ENCODE results near the gene PRKRIP1.
"Not testable (repeated sequence)": the region's sequence is repeated elsewhere in the genome, so short reads cannot be mapped to it uniquely, and the experiment has no call there.

PRKRIP1 gene

DNA sequence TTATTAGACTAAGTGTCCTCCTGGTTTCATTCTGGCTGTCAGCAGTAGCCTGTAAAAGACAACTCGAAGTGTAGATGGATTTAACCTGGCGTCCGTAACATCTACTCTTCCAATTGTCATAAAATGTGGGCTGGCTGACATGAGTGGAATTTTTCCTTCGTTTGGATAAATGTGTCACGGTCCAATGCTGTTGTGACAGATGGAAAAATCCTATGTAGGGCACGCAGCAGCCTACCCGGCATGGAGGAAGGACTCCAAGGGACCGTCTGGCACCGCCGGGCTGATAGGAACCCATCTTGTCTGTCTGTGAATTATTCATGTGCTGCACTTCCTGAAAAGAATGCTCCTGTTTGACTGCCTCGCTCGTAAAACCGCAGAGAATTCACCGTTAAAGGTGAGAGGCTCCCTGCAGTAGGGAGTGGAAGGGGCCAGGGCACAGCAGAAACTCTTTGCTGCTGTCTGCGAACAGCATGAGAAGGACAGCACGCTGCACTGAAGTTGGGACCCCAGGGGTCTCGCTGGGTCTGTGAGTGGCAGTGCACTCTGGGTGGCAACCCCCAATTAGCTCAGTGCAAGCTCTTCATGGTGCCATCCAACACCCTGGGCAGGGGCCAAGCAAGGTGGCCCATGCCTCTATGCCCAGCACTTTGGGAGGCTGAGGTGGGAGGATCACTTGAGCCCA is 35.6 kb downstream of the PRKRIP1 start:
- DNase-seq (ENCODE audit: low read depth in 2 of 2): peak in 1 of 2 donors; percentile 38

DNA sequence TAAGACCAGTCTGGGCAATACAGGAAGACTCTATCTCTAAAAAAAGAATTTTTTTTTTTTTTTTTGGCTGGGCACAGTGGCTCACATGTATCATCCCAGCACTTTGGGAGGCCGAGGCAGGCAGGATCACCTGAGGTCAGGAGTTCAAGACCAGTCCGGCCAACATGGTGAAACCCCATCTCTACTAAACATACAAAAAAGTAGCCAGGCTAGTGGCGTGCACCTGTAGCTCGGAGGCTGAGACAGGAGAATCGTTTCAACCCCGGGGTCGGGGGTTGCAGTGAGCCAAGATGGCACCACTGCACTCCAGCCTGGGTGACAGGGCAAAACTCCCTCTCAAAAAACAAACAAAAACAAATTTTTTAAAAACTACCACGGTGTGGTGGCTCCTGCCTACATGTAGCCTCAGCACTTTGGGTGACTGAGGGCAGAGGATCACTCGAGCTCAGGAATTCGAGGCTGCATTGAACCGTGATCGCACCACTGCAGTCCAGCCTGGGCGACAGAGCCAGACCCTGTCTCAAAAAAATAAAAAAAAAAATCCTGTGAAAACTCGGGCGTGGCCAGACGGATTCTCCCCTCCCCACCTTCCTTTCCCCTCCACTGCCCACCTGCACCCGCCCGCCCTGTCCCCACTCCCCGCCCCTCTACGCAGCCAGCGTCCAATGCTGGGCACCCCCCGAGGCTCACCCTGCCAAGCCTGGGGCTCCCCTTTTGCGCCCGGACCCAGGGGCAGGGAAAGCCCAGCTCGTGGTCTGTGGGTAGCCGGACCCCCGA is 36.5 kb downstream of the PRKRIP1 start:
- DNase-seq (ENCODE audit: low read depth in 2 of 2): no peak

DNA sequence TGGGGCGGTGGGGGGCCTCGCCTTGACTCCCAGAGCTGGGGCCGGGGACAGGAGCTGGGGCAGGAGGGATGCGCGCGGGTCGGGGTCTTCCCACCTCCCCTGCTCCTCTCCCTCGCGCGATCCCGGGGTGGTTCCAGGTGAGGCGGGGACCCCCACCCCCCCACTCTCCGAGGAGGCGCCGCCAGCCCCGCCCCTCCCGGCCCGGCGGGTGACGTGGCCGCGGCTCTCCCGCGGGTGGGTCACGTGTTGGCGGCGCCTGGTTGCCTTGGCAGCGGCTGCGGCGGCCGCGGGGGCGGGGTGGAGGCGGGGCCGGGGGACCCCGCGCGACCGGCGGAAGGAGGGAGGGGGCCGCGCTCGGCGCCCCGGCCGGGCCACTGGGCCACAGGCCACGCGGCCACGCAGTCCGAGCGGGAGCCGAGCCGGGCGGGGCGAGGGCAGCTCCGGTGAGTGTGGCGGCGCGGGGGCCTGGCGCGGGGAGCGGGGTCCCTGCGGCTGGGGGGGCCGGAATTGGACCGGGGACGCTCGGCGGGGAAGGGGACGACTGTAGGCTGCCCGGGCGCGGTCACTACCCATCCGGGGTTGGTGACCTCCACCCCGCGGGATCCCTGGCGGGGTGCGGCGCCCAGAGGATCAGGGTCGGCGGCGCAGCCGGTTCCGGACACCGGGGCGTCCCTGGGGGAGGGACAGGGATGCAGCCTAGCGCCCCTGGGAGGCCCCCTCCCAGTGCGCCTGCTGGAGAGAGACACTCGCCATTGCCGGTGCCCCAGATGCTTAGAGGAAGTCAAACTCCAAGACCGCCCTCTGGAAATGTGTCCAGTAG is 37.3 kb downstream of the PRKRIP1 start, which contains the start of gene ORAI2:
TSS of gene ORAI2 (plus strand) at position 357 of the 820 bp plus-strand sequence. CDS start 5,382 bp downstream, outside the sequence.
- peak; percentile 74 to 83 for DNase-seq (ENCODE audit: low read depth in 2 of 2)

DNA sequence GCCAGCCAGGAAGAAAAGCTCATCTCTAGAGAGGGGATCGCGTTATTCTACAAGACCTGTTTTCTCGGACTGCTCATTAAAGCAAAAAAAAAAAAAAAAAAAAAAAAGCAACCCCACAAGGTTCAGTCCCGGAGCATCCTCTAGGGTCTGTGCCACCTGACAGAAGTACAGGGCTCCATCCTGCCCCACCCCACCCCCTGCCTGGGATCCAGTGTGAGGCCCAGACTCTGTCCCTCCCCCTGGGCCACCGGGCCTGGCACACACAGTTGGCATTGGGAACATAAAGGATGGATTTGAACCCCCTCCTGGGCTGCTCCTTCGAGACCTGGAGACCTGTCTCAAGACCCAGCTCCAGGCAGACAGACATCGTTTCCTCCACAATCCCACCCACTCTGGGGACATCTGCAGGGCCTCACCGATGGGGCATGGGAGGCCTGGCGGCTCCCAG is 37.9 kb downstream of the PRKRIP1 start:
- DNase-seq (ENCODE audit: low read depth in 2 of 2): no peak

DNA sequence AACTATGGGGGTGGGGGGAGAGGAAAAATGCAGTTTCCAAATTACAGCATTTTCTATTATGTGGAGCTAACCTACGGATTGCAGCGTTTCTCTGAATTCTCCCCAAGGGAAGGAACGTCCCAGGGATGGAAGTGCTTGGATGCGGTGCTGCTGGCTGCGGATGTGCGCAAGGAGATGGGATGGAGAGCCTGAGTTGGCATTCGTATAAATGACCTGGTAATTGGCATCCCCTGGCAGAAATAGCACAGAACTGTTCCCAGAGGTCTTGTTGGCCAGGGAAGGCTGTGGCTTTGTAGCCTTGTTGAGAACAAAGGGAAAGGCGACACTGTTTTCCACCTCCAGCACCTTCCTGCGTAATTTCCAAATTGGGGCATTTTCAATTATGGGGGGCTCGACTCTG is 40.0 kb downstream of the PRKRIP1 start:
- no peak for DNase-seq (ENCODE audit: low read depth in 2 of 2)

DNA sequence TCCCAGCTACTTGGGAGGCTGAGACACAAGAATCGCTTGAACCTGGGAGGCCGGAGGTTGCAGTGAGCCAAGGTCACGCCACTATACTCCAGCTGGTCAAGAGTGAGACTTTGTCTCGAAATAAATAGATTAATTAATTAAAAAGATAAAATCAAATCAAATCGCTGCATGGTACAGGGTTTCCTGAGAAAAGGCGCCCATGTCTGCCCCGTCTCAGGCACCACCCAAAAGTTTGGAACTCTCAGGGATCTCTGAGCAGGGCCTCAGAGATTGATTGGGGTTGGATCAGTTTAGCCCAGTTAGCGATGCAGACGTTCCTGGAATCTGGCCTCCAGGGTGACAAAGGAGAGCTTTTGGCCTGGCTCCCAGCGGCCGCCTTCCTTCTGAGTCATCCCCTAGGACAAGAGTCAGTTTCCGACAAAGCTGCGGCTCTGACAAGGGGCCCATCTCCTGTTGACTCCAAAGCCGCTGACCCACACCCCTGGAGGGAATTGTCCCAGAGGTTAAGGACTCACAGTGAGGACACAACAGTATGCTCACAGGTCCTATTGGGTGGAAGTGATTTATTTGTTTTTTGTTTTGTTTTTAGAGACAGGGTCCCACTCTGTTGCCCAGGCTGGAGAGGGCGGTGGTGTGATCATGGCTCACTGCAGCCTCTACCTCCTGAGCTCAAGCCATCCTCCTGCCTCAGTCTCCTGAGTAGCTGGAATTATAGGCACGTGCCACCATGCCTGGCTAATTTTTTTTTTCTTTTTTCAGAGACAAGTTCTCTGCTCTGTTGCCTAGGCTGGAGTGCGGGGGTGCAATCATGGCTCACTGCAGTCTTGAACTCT is 44.0 kb downstream of the PRKRIP1 start:
- DNase-seq (ENCODE audit: low read depth in 2 of 2): no peak

DNA sequence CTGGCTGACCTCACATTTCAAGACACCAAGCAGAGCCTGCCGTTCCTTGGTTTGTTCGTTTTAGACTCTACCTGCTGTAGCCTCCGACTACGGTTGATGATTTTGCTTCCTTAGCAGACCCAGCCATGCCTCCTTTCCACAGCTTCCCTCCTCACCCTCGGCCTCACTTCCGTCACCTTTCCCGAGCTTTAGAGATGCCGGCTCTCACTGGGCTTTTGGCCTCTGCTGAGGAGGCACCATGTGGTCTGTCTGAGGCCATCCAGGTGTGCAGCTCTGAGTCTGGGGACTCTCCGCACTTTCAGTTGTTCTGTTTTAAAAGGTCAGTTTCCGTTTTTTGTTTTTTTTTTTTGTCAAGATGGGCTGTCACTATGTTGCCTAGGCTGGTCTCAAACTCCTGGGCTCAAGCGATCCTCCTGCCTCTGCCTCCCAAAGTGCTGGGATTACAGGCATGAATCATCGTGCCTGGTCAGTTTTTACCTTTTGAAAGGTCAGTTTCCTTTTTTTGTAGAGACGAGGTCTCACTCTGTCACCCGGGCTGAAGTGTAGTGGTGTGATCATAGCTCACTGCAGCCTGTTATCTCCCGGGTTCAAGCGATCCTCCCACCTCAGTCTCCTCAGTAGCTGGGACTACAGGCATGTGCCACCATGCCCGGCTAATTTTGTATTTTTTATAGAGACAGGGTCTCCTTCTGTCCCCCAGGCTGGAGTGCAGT is 49.0 kb downstream of the PRKRIP1 start:
- DNase-seq (ENCODE audit: low read depth in 2 of 2): no peak

DNA sequence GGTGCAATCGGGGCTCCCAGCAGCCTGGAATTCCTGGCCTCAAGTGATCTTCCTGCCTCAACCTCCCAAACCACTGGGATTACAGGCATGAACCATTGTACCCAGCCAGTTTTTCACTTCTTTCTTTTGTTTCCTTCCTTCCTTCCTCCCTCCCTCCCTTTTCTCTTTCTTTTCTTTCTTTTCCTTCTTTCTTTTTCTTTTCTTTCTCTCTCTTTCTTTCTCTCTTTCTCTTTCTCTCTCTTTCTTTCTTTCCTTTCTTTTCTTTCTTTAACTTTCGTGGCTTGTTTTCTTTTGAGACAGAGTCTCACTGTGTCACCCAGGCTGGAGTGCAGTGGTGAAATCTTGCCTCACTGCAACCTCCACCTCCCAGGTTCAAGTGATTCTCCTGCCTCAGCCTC is 49.5 kb downstream of the PRKRIP1 start:
- DNase-seq (ENCODE audit: low read depth in 2 of 2): no peak

DNA sequence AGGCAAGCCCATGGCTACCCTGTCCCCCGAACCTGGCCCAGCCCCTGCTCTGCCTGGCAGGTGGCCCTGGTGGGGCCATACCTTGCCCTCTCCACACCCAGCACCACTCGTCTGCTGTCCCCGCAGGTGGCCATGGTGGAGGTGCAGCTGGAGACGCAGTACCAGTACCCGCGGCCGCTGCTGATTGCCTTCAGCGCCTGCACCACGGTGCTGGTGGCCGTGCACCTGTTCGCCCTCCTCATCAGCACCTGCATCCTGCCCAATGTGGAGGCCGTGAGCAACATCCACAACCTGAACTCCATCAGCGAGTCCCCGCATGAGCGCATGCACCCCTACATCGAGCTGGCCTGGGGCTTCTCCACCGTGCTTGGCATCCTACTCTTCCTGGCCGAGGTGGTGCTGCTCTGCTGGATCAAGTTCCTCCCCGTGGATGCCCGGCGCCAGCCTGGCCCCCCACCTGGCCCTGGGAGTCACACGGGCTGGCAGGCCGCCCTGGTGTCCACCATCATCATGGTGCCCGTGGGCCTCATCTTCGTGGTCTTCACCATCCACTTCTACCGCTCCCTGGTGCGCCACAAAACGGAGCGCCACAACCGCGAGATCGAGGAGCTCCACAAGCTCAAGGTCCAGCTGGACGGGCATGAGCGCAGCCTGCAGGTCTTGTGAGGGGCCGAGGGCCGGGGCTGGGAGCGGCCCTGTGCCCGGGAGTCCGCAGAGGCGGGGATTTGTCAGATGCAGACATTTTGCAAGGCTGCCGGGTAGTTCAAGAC is 50.4 kb downstream of the PRKRIP1 start:
- no peak for DNase-seq (ENCODE audit: low read depth in 2 of 2)

DNA sequence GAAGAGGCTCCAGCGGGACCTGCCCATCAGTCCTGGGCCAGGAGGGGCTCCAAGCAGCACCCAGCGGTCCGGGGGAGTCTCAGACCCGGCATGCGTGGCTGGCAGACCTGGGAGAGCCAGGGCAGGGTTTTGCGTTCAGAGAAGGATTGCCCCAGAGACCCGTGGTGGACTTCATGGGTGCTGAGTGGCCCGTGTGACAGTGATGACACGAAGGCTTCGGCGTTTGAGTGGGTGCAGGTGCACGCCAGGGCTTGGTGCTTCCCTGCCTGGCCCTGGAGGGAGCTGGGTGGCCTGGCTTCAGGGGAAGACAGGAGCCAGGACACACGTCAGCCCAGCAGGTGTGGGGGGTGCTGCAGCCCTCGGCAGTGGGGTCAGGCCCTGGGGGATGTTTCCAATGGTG is 51.1 kb downstream of the PRKRIP1 start:
- no peak for DNase-seq (ENCODE audit: low read depth in 2 of 2)

DNA sequence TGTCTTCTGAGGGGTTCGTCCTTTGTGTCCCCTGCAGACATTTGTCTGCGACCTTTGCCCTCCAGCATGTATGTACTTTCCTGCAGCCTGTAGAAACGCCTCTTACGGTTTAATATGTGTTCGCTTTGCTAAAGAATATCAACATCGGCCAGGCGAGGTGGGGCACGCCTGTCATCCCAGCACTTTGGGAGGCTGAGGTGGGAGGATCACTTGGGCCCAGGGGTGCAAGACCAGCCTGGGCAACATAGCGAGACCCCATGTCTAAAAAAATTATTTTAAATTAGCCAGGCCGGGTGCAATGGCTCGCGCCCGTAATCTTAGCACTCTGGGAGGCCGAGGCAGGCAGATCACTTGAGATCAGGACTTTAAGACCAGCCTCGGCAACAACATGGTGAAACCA is 53.0 kb downstream of the PRKRIP1 start:
- DNase-seq (ENCODE audit: low read depth in 2 of 2): no peak

DNA sequence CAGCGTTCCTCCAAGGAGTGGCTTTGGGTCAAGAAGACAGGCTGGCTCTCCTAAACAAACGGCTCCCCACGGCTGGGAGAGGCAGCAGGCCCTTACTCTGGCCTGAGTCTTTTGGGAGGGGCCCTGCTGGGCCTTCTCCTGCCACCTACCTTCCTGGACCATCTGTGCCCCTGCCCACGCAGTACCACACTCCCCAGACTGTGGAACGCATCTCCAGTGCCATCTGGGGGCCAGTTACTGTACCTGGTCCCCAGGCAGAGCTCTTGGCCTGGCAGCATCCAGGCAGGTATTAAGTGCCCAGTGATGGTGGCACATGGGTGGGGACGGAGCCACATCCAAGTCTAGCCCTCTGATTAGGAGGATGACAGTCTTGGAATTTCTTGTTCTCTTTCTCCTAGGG is 54.1 kb downstream of the PRKRIP1 start:
- peak in 1 of 2 donors; percentile 23 for DNase-seq (ENCODE audit: low read depth in 2 of 2)

DNA sequence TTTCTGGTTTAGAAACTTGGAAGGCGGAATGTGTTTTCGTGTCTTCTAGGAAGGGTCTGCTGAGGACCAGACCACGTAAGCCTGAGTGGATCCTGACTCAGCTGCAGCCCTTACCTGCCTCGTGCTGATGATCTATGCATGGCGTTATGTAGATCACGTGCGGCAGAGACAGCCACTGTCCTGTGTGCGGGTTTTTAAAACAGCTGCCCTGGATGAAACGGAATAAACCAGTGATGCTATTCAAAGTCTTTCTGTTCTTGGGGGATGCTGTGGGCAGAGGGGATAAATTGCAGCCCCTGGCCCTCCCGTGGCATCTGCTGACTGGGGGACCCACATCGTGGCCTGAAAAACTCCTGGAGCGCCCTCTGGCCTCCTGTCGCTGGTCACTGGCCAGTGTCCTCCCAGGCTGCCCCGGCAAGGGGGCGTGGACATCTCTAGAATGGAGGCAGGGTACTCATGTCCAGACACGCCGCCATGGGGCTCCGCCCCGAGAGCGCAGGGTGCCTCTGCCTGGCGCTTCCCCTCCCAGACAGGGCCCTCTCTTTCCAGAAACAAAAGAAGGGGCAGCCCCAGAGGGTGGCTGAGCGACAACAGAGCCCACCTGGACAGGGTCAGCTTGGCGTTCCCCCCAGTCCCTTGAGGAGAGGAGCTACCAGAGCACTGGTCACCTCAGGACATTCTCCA is 55.4 kb downstream of the PRKRIP1 start:
- DNase-seq (ENCODE audit: low read depth in 2 of 2): no peak

DNA sequence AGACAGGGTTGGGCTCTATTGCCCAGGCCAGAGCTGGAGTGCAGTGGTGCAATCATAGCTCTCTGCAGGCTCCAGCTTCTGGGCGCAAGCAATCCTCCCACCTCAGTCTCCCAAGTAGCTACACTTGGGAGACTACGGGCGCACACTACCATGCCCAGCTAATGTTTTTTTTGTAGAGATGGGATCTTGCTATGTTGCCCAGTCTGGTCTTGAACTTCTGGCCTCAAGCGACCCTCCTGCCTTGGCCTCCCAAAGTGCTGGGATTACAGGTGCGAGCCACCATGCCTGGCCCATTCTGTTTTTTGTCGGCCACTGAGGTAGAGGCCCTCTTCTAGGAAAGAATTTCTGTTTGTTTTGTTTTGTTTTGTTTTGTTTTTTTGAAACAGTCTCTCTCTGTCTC is 56.3 kb downstream of the PRKRIP1 start:
- no peak for DNase-seq (ENCODE audit: low read depth in 2 of 2)

DNA sequence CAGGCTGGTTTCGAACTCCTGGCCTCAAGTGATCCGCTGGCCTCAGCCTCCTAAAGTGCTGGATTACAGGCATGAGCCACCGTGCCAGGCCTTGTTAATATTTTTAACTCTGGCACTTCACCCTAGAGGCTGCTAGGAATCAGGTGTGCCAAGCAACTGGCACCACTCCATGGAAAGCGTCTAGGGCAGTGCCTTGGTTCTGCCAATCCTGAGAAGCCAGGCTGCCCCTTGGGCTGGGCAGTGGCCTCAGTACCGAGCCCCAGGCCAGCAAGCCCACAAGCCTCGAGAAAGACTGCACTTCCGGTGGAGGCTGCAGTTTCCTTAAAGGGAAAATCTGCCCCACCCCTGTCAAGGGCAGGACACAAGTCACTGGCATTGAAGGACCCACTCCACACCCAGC is 57.2 kb downstream of the PRKRIP1 start:
- DNase-seq (ENCODE audit: low read depth in 2 of 2): no peak

DNA sequence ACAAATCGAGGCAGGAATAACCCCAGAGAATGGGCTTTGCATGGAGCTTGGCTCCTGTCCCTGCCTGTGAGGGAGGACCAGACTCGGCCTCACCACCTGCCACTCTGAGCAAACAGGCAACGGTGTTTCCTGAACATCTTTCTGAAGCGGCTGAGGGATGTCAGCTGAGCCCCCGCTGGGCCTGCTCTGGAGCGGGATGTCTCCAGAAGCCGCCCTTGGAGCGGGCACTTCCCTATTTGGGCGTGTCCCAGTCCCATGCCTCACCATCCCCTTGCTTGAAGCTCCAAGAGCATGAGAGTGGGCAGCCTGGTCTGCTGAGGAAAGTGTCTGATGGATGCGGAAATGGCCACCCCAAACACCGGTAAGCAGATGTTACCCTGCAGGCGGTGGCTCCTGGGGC is 58.3 kb downstream of the PRKRIP1 start:
- DNase-seq (ENCODE audit: low read depth in 2 of 2): no peak

DNA sequence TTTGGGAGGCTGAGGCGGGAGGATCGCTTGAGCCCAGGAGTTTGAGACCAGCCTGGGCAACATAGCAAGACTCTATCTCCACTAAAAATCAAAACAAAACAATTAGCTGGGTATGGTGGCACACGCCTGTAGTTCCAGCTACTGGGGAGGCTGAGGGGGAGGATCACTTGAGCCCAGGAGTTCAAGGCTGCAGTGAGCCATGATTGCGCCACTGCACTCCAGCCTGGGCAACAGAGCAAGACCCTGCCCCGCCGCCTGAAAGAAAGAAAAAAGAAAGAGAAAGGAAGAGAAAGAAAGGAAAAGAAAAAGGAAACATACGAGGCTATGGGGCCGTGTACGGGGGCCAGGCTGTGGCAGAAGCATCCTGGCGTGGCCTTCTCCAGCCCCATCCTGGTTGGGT is 58.8 kb downstream of the PRKRIP1 start:
- DNase-seq (ENCODE audit: low read depth in 2 of 2): not testable (repeated sequence)

DNA sequence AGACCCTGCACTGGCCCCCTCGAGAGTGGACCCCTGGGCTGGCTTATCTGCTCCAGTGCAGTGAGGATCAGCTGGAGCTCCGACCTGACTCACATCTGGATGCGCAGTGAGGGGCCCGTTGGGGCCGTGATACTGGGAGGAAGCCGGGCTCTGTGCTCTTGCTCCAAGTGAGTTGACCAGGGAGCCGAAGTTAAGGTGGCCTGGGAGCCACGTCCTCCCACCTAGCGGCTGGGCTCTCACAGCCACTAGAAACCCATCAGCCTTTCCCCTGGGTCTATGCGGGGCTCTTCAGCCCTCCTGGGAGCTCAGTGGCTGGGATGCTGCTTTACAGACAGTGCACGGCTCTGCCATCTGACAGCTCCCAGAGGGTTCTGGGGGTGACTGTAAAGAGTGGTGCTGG is 59.4 kb downstream of the PRKRIP1 start:
- no peak for DNase-seq (ENCODE audit: low read depth in 2 of 2)

DNA sequence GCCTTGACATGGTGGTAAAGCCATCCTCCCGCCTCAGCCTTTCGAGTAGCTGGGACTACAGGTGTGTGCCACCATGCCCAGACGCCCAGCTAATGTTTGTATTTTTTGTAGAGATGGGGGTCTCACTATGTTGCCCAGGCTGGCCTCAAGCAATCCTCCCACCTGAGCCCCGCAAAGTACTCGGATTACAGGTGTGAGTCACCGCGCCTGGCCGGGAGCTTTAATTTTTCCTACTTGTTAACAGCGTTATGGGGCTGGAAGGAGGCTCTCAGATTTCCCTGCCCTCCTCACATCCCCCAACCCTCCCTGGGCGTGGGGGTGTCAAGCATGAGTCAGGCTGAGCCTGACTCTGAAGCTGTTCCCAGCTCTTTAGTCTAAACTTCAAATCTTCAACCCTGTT is 60.2 kb downstream of the PRKRIP1 start:
- DNase-seq (ENCODE audit: low read depth in 2 of 2): no peak
